ENCODE data around the gene FAM3C.

Gene FAM3C

GRCh38 chr7:121410829-121411596 is 14.9 kb upstream of the FAM3C start:
- DNase-seq (ENCODE audit: low read depth in 2 of 2), result no peak

- DNase-seq (ENCODE audit: low read depth in 2 of 2), result no peak
These were observed 10.8 kb upstream of the FAM3C start for GRCh38 chr7:121406944-121407343.

- DNase-seq (ENCODE audit: low read depth in 2 of 2), result no peak
These were observed 10.4 kb upstream of the FAM3C start for GRCh38 chr7:121406461-121406860.

GRCh38 chr7:121404348-121404747 is 8.2 kb upstream of the FAM3C start:
- no peak for DNase-seq (ENCODE audit: low read depth in 2 of 2)

GRCh38 chr7:121402701-121403100 is 6.6 kb upstream of the FAM3C start:
- DNase-seq (ENCODE audit: low read depth in 2 of 2), result no peak

- DNase-seq (ENCODE audit: low read depth in 2 of 2), result no peak
These were observed 5.8 kb upstream of the FAM3C start for GRCh38 chr7:121401896-121402295.

- DNase-seq (ENCODE audit: low read depth in 2 of 2), result no peak
These were observed 2.1 kb upstream of the FAM3C start for GRCh38 chr7:121398246-121398645.

- DNase-seq (ENCODE audit: low read depth in 2 of 2), result no peak
These were observed 1.7 kb upstream of the FAM3C start for GRCh38 chr7:121397822-121398221.

GRCh38 chr7:121397361-121397760 is 1.3 kb upstream of the FAM3C start:
- no peak for DNase-seq (ENCODE audit: low read depth in 2 of 2)

- peak in 1 of 2 experiments; percentile 8 for DNase-seq (ENCODE audit: low read depth in 2 of 2)
These were observed 581 bp downstream of the FAM3C start for GRCh38 chr7:121395494-121395960.

- DNase-seq (ENCODE audit: low read depth in 2 of 2), result no peak
These were observed 1.4 kb downstream of the FAM3C start for GRCh38 chr7:121394709-121395140.

- DNase-seq (ENCODE audit: low read depth in 2 of 2), result no peak
These were observed 3.1 kb downstream of the FAM3C start for GRCh38 chr7:121393005-121393366.

GRCh38 chr7:121392277-121393004 is 3.7 kb downstream of the FAM3C start:
- DNase-seq (ENCODE audit: low read depth in 2 of 2), result no peak

GRCh38 chr7:121391686-121392085 is 4.4 kb downstream of the FAM3C start:
- DNase-seq (ENCODE audit: low read depth in 2 of 2), result no peak

- DNase-seq (ENCODE audit: low read depth in 2 of 2), result no peak
These were observed 5.5 kb downstream of the FAM3C start for GRCh38 chr7:121390617-121391016.

GRCh38 chr7:121390109-121390508 is 6.0 kb downstream of the FAM3C start:
- no peak for DNase-seq (ENCODE audit: low read depth in 2 of 2)

- DNase-seq (ENCODE audit: low read depth in 2 of 2), result no peak
These were observed 7.2 kb downstream of the FAM3C start for GRCh38 chr7:121388950-121389349.

GRCh38 chr7:121385800-121386179 is 10.3 kb downstream of the FAM3C start:
- no peak for DNase-seq (ENCODE audit: low read depth in 2 of 2)

GRCh38 chr7:121385056-121385799 is 10.9 kb downstream of the FAM3C start:
- DNase-seq (ENCODE audit: low read depth in 2 of 2), result no peak

- DNase-seq (ENCODE audit: low read depth in 2 of 2), result no peak
These were observed 11.8 kb downstream of the FAM3C start for GRCh38 chr7:121384265-121384664.

GRCh38 chr7:121383235-121383910 is 12.7 kb downstream of the FAM3C start:
- no peak for DNase-seq (ENCODE audit: low read depth in 2 of 2)

- no peak for DNase-seq (ENCODE audit: low read depth in 2 of 2)
These were observed 13.6 kb downstream of the FAM3C start for GRCh38 chr7:121382473-121382872.

All from fibroblast of skin of left quadriceps (primary cell).